Spinal cord (tissue), 10 donors: Measurements from ENCODE around the gene C5orf34. TPM values are rescaled to one million over a fixed set of nuclear protein-coding genes. Genes with fewer than 3 reads are reported as not detected.
"Not testable (repeated sequence)": the region's sequence is repeated elsewhere in the genome, so short reads cannot be mapped to it uniquely, and the experiment has no call there.

ENCODE experiments used
- DNase-seq, 6 donors: peaks; one replicate each; pipeline versions ENCODE4 v3.0.0 to v3.0.0-alpha.2; 2013 to 2015; ENCODE audit warnings: low spot score in 6 of 6, low read depth in 4 of 6
- H3K27ac ChIP-seq: one replicate; pipeline ENCODE4 v1.5.1; 2013; ENCODE audit warnings: low read depth, low read length, control low read depth
- H3K27me3 ChIP-seq: one replicate; pipeline ENCODE4 v1.6.1; 2013; ENCODE audit warnings: low read length; ENCODE audit not compliant: control insufficient read depth, insufficient read depth
- H3K36me3 ChIP-seq: one replicate; pipeline ENCODE4 v1.6.1; 2013; ENCODE audit warnings: low read length; ENCODE audit not compliant: control insufficient read depth, insufficient read depth
- H3K4me1 ChIP-seq: one replicate; pipeline ENCODE4 v1.6.1; 2013; ENCODE audit warnings: low read length; ENCODE audit not compliant: control insufficient read depth, insufficient read depth
- H3K4me3 ChIP-seq: one replicate; pipeline ENCODE4 v1.5.1; 2013; ENCODE audit warnings: low read depth, low read length, control low read depth
- H3K9me3 ChIP-seq: one replicate; pipeline ENCODE4 v1.6.1; 2013; ENCODE audit warnings: low read length; ENCODE audit not compliant: control insufficient read depth, insufficient read depth
- WGBS: methylation state at CpG from one replicate; pipeline ENCODE4 v1.1.5; 2013; ENCODE audit warnings: missing lambda C conversion rate; ENCODE audit not compliant: insufficient coverage; 5-methylcytosine and 5-hydroxymethylcytosine counted together
- polyA plus RNA-seq, 2 donors: library from polyadenylated mRNA; unstranded; fragments of 120-200 nt; gene quantifications; one replicate each; pipeline ENCODE4 v1.2.1, GENCODE V29; 2013; ENCODE audit not compliant: insufficient read length in 2 of 2
- total RNA-seq, 2 donors: library from RNA; depleted of rRNA in 1 of 2; stranded (reverse); fragments of 120-200 nt in 1 of 2; fragments of >200 nt in 1 of 2; gene quantifications; one replicate each; pipeline versions ENCODE4 v1.2.3 to v1.2.4, GENCODE V29; 2013 to 2014
- donor health status: healthy.

The C5orf34 gene
- total and polyA plus RNA-seq, 4 donors, result 4.5 to 7.5 (median 4.6) TPM

DNA sequence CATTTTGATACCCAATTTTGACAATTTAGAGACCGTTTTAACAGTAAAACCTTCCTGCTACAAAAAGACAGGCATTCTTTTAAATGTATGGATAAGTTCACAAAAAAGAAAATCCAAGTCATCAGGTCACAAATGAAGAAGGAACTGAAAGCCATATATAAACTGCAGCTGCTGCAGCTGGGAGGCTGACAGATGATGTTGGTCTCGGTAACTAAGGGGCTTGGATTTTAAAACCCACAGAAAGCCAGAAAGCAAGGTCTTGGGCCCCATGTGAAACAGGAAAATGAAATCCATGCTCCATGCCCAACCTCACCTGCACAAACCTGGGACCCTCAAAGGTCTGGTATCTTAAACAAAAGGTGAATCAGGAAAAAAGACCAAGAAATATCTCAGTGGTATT lies 15.7 kb upstream of the C5orf34 start:
- H3K27ac ChIP-seq, result no peak overlapping the region
- no peaks in the 10 kb centered on the region for H3K27me3 ChIP-seq
- DNase-seq, result no peak
- H3K4me3 ChIP-seq, result no peak overlapping the region
- no peaks in the 10 kb centered on the region for H3K4me1 ChIP-seq
- peaks cover 13% of the 10 kb centered on the region for H3K36me3 ChIP-seq
- 100% methylated on average over 1 of the region's 2 CpGs for WGBS
- H3K9me3 ChIP-seq, result no peaks in the 10 kb centered on the region

DNA sequence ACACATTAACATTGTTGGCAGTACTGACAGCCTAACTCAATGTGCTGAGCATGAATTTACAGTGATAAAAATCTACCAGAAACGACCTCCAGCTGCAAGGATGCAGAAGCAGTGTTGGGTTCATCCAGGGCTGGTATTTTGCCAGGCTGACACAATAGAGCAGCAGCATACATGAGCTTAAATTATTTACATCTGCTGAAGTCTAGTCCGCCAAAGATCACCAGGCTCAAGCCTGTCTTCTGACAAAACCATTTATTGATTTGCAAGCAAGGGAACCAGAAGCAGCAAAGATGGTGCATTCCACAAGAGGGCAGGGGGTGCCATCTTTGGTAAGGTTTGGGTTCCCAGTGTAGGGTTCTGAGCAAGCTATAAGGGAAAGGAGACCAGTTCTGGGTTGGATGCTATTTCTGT lies 8.7 kb upstream of the C5orf34 start:
- 94% methylated on average over 2 of the region's 2 CpGs for WGBS
- peaks cover 3% of the 10 kb centered on the region for H3K36me3 ChIP-seq
- H3K27ac ChIP-seq, result no peak overlapping the region
- H3K27me3 ChIP-seq, result no peaks in the 10 kb centered on the region
- no peaks in the 10 kb centered on the region for H3K4me1 ChIP-seq
- DNase-seq, result no peak
- H3K9me3 ChIP-seq, result no peaks in the 10 kb centered on the region
- H3K4me3 ChIP-seq, result no peak overlapping the region

DNA sequence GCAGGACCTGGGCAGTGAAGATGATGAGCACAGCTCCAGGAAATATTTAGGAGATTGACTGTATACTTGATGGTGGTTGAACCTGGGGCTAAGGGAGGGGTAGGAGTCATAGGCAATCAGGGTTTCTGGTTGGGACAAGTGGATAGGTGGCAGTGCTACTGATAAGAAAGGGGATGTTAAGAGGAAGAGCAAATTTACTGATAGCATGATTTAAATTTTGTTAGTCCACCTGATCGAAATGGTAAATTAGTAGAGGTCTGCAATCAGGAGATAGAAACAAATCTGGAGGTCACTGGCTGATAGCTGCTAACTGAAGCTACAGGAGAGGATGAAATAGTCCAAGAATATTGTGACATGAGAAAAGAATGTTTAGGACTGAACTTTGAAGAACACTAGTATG lies 5.7 kb upstream of the C5orf34 start:
- Histone ChIP-seq H3K27ac (no peak overlapping the region), H3K4me3 (no peak overlapping the region), H3K36me3 (peaks cover 3% of the 10 kb centered on the region), H3K4me1 (no peaks in the 10 kb centered on the region), H3K27me3 (no peaks in the 10 kb centered on the region), H3K9me3 (no peaks in the 10 kb centered on the region)
- 100% methylated on average over 1 of the region's 1 CpG for WGBS
- no peak for DNase-seq

DNA sequence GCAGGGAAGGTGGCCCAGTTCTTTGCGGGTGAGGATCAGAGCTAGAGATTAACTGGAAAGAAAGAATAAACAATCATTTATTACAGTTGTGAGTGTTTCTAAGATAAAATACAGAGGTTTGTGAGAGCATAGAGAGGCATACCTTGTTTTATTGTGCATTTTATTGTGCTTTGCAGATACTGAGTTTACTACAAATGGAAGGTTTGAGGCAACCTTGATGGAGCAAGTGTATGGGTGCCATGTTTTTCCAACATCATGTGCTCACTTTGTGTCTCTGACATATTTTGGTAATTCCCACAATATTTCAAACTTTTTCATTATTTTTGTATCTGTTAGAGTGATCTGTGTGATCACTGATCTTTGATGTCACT lies 715 bp upstream of the C5orf34 start:
- H3K4me1 ChIP-seq, result no peaks in the 10 kb centered on the region
- H3K27ac ChIP-seq, result peak overlapping the region; percentile 96
- no peak for DNase-seq
- peak overlapping the region; percentile 83 for H3K4me3 ChIP-seq
- WGBS, result no CpG with 5 or more reads among the region's 1 CpG
- no peaks in the 10 kb centered on the region for H3K27me3 ChIP-seq
- H3K36me3 ChIP-seq, result no peaks in the 10 kb centered on the region
- H3K9me3 ChIP-seq, result no peaks in the 10 kb centered on the region

DNA sequence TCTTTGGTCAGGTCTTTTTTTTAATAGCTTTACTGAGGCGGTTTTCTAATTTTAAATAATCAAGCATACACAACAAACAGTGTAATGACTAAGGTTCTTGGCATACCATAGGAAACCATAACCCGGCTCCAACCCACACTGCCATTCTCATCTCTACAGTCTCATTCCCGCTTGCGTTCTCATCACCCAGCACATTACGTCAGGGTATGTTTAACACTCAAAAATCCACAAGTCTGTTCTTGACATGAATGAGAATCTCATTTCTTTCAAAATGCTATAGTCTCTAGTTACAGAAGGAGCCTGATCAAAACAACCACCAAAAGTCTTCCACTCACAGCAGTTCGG lies 505 bp downstream of the C5orf34 start:
- peak overlapping the region; percentile 83 for H3K4me3 ChIP-seq
- H3K27ac ChIP-seq, result peak overlapping the region; percentile 96
- WGBS, result 3% methylated on average over 5 of the region's 6 CpGs
- H3K9me3 ChIP-seq, result no peaks in the 10 kb centered on the region
- no peaks in the 10 kb centered on the region for H3K36me3 ChIP-seq
- peak in 1 of 6 donors; percentile 2 for DNase-seq
- no peaks in the 10 kb centered on the region for H3K4me1 ChIP-seq
- H3K27me3 ChIP-seq, result no peaks in the 10 kb centered on the region

DNA sequence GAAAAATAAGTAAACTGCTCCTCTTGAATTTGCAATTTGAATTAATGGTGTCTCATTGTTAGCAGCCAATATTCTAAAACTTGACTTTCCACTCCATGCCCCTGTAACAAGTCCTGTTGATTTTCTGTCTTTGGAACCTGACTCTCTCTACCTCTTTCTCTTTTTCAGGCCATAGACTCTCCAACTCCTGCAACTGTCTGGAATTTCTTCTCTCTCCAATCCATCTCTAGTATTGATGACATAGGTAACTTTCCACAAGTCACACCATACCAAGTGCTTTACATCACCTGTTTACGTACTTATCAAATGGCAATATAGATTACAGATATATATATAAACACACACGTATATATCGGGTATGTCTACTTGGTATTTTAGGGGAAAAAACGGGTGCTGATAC lies 923 bp downstream of the C5orf34 start:
- Histone ChIP-seq H3K4me1 (no peaks in the 10 kb centered on the region), H3K27me3 (no peaks in the 10 kb centered on the region), H3K4me3 (peak overlapping the region; percentile 83), H3K36me3 (no peaks in the 10 kb centered on the region), H3K9me3 (no peaks in the 10 kb centered on the region), H3K27ac (peak overlapping the region; percentile 96)
- no CpG with 5 or more reads among the region's 4 CpGs for WGBS
- peak in 2 of 6 donors; percentile 2 to 3 for DNase-seq

DNA sequence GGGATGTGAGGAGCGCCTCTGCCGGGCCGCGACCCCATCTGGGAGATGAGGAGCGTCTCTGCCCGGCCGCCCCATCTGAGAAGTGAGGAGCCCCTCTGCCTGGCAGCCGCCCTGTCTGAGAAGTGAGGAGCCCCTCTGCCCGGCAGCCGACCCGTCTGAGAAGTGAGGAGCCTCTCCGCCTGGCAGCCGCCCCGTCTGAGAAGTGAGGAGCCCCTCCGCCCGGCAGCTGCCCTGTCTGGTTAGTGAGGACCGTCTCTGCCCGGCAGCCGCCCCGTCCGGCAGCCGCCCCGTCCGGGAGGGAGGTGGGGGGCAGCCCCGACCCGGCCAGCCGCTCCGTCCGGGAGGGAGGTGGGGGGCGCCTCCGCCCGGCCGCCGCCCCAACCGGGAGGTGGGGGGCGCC lies 3.9 kb downstream of the C5orf34 start:
- H3K9me3 ChIP-seq, DNase-seq: not testable (repeated sequence)
- 97% methylated on average over 14 of the region's 36 CpGs for WGBS

DNA sequence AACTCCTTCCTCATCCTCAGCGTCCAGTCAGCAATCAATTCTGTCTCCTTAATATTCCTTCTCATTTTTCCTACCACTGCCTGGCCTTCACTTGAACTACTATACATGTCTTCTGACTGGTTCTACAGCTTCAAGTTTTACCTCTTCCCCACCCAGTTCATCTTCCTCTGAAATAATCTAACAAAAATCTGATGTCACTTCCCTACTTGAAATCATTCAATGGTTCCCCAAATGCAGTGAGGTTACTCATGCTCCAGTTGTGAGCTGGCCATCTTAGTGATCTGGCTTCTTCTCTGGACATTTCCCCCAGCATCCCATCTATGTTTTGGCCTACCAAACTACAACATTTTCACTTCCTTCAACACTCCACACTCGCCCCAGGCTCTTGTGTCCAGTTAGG lies 16.4 kb downstream of the C5orf34 start:
- WGBS, result 100% methylated on average over 1 of the region's 2 CpGs
- Histone ChIP-seq H3K4me1 (no peaks in the 10 kb centered on the region), H3K27me3 (no peaks in the 10 kb centered on the region), H3K27ac (no peak overlapping the region), H3K36me3 (no peaks in the 10 kb centered on the region), H3K9me3 (no peaks in the 10 kb centered on the region), H3K4me3 (no peak overlapping the region)
- no peak for DNase-seq

More for the DNA sequence above, 3.9 kb downstream of the C5orf34 start:
- not testable (repeated sequence) for H3K4me1 ChIP-seq, H3K4me3 ChIP-seq, H3K36me3 ChIP-seq, H3K27ac ChIP-seq, H3K27me3 ChIP-seq

DNA sequence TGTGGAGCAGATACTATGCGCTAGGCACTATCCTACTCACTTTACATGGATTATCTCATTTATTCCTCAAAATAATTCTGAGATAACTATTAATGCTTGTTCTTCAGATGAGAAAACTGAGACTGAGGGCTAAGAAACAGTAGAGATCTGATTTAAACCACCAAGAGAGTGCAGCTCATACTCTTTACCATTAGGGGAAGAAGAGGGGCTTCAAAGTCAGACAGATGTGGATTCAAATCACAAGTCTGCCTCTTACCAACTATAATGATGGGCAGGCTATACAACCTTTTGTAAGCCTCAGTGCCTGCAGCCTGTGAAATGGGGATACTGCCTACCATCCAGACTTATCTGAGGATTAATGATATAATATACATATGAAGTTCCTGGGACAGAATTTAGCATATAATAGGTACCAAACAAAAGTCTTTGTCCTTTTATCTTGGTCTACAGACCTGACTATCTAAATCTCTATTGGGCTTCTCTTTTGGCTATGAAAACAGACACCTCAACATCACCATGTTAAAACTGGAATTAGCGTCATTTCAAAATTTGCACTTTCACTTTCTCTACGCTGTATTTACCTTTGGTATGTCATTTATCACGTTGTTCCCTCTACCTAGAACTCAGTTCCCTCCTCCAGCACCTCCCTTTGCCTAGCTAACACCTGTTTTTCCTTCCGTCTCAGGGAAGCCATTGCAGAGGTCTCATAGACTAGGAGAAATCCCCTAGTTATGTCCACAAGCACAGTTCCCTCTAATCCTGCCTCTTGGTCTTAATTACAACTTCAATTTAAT lies 17.4 kb downstream of the C5orf34 start:
- no peaks in the 10 kb centered on the region for H3K36me3 ChIP-seq
- no peaks in the 10 kb centered on the region for H3K9me3 ChIP-seq
- H3K27ac ChIP-seq, result no peak overlapping the region
- H3K4me1 ChIP-seq, result no peaks in the 10 kb centered on the region
- H3K27me3 ChIP-seq, result no peaks in the 10 kb centered on the region
- WGBS, result 73% methylated on average over 4 of the region's 5 CpGs
- DNase-seq, result no peak
- no peak overlapping the region for H3K4me3 ChIP-seq

DNA sequence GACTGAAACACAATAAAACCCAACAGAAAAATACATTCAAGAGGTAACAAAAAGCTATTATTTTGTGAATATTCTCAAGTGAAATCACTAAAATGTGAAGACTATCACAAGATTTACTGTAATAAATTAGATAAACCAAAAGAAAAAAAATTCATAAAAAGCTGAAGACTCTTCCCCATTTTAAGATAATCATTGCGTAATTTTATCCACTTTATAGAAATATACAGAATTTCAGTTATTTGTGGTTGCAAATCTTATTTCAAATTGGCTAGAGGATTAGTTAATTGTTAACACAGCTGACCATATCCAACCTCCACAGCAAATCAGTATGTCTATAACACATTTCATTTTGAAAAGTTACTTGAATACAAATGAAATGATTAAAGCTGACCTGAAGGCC lies 23.6 kb downstream of the C5orf34 start:
- no CpG with 5 or more reads among the region's 1 CpG for WGBS

More for the DNA sequence above, 23.6 kb downstream of the C5orf34 start:
- Histone ChIP-seq H3K36me3 (no peaks in the 10 kb centered on the region), H3K27me3 (no peaks in the 10 kb centered on the region), H3K4me1 (no peaks in the 10 kb centered on the region), H3K27ac (no peak overlapping the region), H3K9me3 (no peaks in the 10 kb centered on the region), H3K4me3 (no peak overlapping the region)
- no peak for DNase-seq
